Liver (tissue), 9 donors: ENCODE data around the gene RHPN2. TPM values are rescaled to one million over a fixed set of nuclear protein-coding genes. Genes with fewer than 3 reads are reported as not detected.

Source experiments
- DNase-seq: peaks from one replicate; pipeline ENCODE4 v3.0.0-alpha.2; 2017; ENCODE audit warnings: low spot score
- H3K27ac ChIP-seq, 2 donors: one replicate each; pipeline ENCODE4 v1.7.0; 2013; ENCODE audit warnings: inconsistent platforms in 2 of 2, low read length in 2 of 2, control low read depth in 1 of 2, low read depth in 1 of 2, mild to moderate bottlenecking in 1 of 2
- H3K27me3 ChIP-seq, 4 donors: one replicate each; pipeline versions ENCODE4 v1.6.1 to v1.7.0; 2013; ENCODE audit warnings: low read length in 3 of 4, inconsistent platforms in 1 of 4, mild to moderate bottlenecking in 1 of 4, moderate library complexity in 1 of 4; ENCODE audit not compliant: control insufficient read depth in 4 of 4, insufficient read depth in 4 of 4
- H3K36me3 ChIP-seq, 4 donors: one replicate each; pipeline versions ENCODE4 v1.6.1 to v1.7.0; 2013; ENCODE audit warnings: low read length in 3 of 4, mild to moderate bottlenecking in 3 of 4, low read depth in 1 of 4, moderate library complexity in 1 of 4; ENCODE audit not compliant: control insufficient read depth in 4 of 4, insufficient read depth in 3 of 4
- H3K4me1 ChIP-seq, 4 donors: one replicate each; pipeline versions ENCODE4 v1.6.1 to v1.7.0; 2013; ENCODE audit warnings: low read length in 3 of 4, mild to moderate bottlenecking in 3 of 4, moderate library complexity in 1 of 4; ENCODE audit not compliant: control insufficient read depth in 4 of 4, insufficient read depth in 4 of 4
- H3K4me3 ChIP-seq, 3 donors: one replicate each; pipeline versions ENCODE4 v1.6.1 to v1.7.0; 2013; ENCODE audit warnings: low read length in 3 of 3, control low read depth in 1 of 3, low read depth in 1 of 3, mild to moderate bottlenecking in 1 of 3
- H3K9ac ChIP-seq, 2 donors: one replicate each; pipeline ENCODE4 v1.7.0; 2013; ENCODE audit warnings: low read length in 2 of 2, mild to moderate bottlenecking in 2 of 2, moderate library complexity in 2 of 2, control low read depth in 1 of 2, low read depth in 1 of 2
- H3K9me3 ChIP-seq, 4 donors: one replicate each; pipeline versions ENCODE4 v1.6.1 to v1.7.0; 2013; ENCODE audit warnings: low read length in 3 of 4; ENCODE audit not compliant: control insufficient read depth in 4 of 4
- FOXA1 ChIP-seq: IDR thresholded peaks from 2 replicates; pipeline ENCODE4 v1.6.1; 2016; ENCODE audit warnings: antibody characterized with exemption
- FOXA2 ChIP-seq: IDR thresholded peaks from 2 replicates; pipeline ENCODE4 v1.6.1; 2016; ENCODE audit warnings: antibody characterized with exemption
- GABPA ChIP-seq, 2 donors: IDR thresholded peaks in 1 of 2; conservative IDR thresholded peaks in 1 of 2; 2 replicates each; pipeline ENCODE4 v1.6.1; 2016; ENCODE audit warnings: antibody characterized with exemption in 2 of 2, mild to moderate bottlenecking in 1 of 2, moderate library complexity in 1 of 2
- HNF4G ChIP-seq: IDR thresholded peaks from 2 replicates; pipeline ENCODE4 v1.6.1; 2016; ENCODE audit warnings: antibody characterized with exemption
- JUND ChIP-seq, 2 donors: IDR thresholded peaks; 2 replicates each; pipeline ENCODE4 v1.6.1; 2016; ENCODE audit warnings: antibody characterized with exemption in 2 of 2
- NR2F2 ChIP-seq: IDR thresholded peaks from 2 replicates; pipeline ENCODE4 v1.6.1; 2016; ENCODE audit warnings: antibody characterized with exemption
- RAD21 ChIP-seq, 2 donors: IDR thresholded peaks; 2 replicates each; pipeline ENCODE4 v1.6.1; 2016; ENCODE audit warnings: antibody characterized with exemption in 2 of 2, mild to moderate bottlenecking in 2 of 2
- RXRA ChIP-seq, 2 donors: IDR thresholded peaks; 2 replicates each; pipeline ENCODE4 v1.6.1; 2017 to 2018; ENCODE audit warnings: antibody characterized with exemption in 2 of 2, mild to moderate bottlenecking in 1 of 2
- SP1 ChIP-seq: IDR thresholded peaks from 2 replicates; pipeline ENCODE4 v1.6.1; 2018; ENCODE audit warnings: antibody characterized with exemption, mild to moderate bottlenecking
- TAF1 ChIP-seq: conservative IDR thresholded peaks from 2 replicates; pipeline ENCODE4 v1.6.1; 2016; ENCODE audit warnings: antibody characterized with exemption, mild to moderate bottlenecking
- YY1 ChIP-seq: IDR thresholded peaks from 2 replicates; pipeline ENCODE4 v1.6.1; 2016; ENCODE audit warnings: antibody characterized with exemption, mild to moderate bottlenecking
- WGBS: extraction: QIAGEN DNeasy Blood & Tissue Kit; methylation state at CpG from one replicate; pipeline ENCODE4 v1.1.7; 2013; 5-methylcytosine and 5-hydroxymethylcytosine counted together
- polyA plus RNA-seq, 2 donors: library from polyadenylated mRNA; stranded (reverse) in 1 of 2; unstranded in 1 of 2; fragments of 200-250 nt in 1 of 2; fragments of >200 nt in 1 of 2; fragmentation: Nextera tagmentation in 1 of 2; extraction: Ambion mirVana in 1 of 2; gene quantifications; one replicate each; pipeline versions ENCODE4 v1.2.1 to v1.2.3, GENCODE V29; 2013 to 2015
- total RNA-seq, 2 donors: library from RNA; depleted of rRNA; stranded (reverse); fragments of >200 nt; gene quantifications; one replicate each; pipeline ENCODE4 v1.2.3, GENCODE V29; 2014
- TF ChIP-seq, protein P1 (sequence below): IDR thresholded peaks from 2 replicates; pipeline ENCODE4 v1.6.1; 2016; ENCODE audit warnings: antibody characterized with exemption
- TF ChIP-seq, protein P2 (sequence below): IDR thresholded peaks from 2 replicates; pipeline ENCODE4 v1.6.1; 2016; ENCODE audit warnings: antibody characterized with exemption, mild to moderate bottlenecking
- donor health status: healthy.
- donor health status: healthy.
- donor health status: healthy.
- donor health status: healthy.
- donor health status: healthy.

Gene RHPN2
- total and polyA plus RNA-seq, 4 donors: 7.6 to 31.5 (median 9.8) TPM

GRCh38 chr19:33071887-33072286 lies 7.2 kb upstream of the RHPN2 start (continued):
- TF ChIP-seq RXRA (IDR thresholded peaks at IDR 0.05) (no peak), HNF4G (no peak)

DNA sequence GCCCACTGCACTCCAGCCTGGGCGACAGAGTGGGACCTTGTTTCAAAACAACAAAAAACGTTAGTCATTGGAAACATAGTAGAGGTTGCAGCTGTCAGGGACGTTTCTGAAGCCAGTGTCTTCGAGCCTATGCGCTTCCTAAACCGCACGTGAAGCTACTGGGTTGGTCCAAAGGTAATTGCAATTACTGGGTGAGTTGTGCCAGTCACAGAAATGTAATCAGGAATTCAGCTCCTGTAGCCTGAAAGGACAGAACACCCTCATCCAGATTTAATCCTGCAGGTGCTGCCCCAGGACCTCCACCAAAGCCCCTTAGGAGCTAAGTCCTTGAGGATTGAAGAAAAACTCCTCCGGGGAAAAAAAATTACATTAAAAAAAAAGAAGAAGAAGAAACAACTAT lies 2.4 kb upstream of the RHPN2 start:
- 79% methylated on average over 8 of the region's 8 CpGs for WGBS
- TF ChIP-seq YY1 (no peak), RAD21 (IDR thresholded peaks at IDR 0.05) (no peak), FOXA2 (no peak), FOXA1 (no peak), TAF1 (no peak), JUND (IDR thresholded peaks at IDR 0.05) (no peak), GABPA (IDR thresholded peaks at IDR 0.05 in 1 of 2, conservative IDR thresholded peaks at IDR 0.05 in 1 of 2) (no peak), RXRA (IDR thresholded peaks at IDR 0.05) (no peak)
- TF ChIP-seq, protein P1, sequence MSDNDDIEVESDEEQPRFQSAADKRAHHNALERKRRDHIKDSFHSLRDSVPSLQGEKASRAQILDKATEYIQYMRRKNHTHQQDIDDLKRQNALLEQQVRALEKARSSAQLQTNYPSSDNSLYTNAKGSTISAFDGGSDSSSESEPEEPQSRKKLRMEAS: no peak
- TF ChIP-seq, protein P2, sequence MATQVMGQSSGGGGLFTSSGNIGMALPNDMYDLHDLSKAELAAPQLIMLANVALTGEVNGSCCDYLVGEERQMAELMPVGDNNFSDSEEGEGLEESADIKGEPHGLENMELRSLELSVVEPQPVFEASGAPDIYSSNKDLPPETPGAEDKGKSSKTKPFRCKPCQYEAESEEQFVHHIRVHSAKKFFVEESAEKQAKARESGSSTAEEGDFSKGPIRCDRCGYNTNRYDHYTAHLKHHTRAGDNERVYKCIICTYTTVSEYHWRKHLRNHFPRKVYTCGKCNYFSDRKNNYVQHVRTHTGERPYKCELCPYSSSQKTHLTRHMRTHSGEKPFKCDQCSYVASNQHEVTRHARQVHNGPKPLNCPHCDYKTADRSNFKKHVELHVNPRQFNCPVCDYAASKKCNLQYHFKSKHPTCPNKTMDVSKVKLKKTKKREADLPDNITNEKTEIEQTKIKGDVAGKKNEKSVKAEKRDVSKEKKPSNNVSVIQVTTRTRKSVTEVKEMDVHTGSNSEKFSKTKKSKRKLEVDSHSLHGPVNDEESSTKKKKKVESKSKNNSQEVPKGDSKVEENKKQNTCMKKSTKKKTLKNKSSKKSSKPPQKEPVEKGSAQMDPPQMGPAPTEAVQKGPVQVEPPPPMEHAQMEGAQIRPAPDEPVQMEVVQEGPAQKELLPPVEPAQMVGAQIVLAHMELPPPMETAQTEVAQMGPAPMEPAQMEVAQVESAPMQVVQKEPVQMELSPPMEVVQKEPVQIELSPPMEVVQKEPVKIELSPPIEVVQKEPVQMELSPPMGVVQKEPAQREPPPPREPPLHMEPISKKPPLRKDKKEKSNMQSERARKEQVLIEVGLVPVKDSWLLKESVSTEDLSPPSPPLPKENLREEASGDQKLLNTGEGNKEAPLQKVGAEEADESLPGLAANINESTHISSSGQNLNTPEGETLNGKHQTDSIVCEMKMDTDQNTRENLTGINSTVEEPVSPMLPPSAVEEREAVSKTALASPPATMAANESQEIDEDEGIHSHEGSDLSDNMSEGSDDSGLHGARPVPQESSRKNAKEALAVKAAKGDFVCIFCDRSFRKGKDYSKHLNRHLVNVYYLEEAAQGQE: no peak
- Histone ChIP-seq H3K4me1 (peaks cover 0 to 15% (median 3%) of the 10 kb centered on the region in 4 donors), H3K36me3 (no peaks in the 10 kb centered on the region), H3K4me3 (no peak overlapping the region), H3K27ac (no peak overlapping the region), H3K27me3 (no peaks in the 10 kb centered on the region), H3K9me3 (no peaks in the 10 kb centered on the region), H3K9ac (no peak overlapping the region)
- no peak for DNase-seq

DNA sequence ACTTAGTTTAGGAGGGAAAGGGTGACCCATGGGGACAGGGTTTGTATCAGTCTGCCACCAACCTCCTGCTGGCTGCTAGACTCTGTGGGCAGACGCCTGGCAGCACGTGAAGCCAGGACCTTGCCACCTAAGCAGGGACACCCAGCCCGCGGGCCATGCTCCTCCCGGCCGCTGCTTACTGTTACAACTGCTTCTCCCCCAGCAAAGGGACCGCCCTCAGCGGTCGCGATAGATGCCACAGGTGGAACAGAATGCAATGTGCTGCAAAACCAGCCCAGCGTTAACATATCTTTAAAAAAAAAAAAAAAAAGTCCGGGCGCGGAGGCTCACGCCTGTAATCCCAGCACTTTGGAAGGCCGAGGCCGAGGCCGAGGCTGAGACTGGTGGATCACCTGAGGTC lies 1.9 kb upstream of the RHPN2 start:
- Histone ChIP-seq H3K36me3 (no peaks in the 10 kb centered on the region), H3K4me3 (no peak overlapping the region), H3K9me3 (no peaks in the 10 kb centered on the region), H3K27ac (no peak overlapping the region), H3K4me1 (peaks cover 0 to 15% (median 3%) of the 10 kb centered on the region in 4 donors), H3K27me3 (no peaks in the 10 kb centered on the region), H3K9ac (no peak overlapping the region)
- 88% methylated on average over 18 of the region's 18 CpGs for WGBS
- no peak for DNase-seq
- TF ChIP-seq YY1 (no peak), SP1 (no peak), NR2F2 (no peak)
- TF ChIP-seq, protein P2: no peak
